NCI-H1092 treated with DMSO at 0.1 percent for 48 hours (cell line): ENCODE data around the gene GRID2.
"Not testable (repeated sequence)": the region's sequence is repeated elsewhere in the genome, so short reads cannot be mapped to it uniquely, and the experiment has no call there.

Source experiments
- DNase-seq: peaks from one replicate; lab custom pipeline; 2025; lab: John Stamatoyannopoulos, UW

Gene GRID2

DNA sequence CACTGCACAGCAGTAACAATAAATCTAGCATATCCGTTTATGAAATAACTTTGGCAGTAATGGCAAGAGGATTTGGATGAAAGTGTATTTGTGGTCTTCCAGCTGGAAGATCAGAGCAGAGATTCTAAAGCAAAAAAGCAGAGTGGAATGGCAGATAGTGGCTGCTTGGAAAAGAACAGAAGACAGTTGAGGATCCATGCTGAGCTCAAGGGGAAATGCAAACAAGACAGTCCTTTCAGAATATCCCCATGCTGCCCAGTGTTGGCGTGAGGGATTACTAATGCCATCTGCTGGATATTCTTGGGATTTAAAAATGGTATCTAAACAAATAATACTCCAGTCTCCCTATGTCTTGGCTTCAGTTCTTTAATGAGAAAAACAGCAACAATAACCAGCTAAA lies 895.7 kb downstream of the GRID2 start:
- peak; percentile 91 for DNase-seq

DNA sequence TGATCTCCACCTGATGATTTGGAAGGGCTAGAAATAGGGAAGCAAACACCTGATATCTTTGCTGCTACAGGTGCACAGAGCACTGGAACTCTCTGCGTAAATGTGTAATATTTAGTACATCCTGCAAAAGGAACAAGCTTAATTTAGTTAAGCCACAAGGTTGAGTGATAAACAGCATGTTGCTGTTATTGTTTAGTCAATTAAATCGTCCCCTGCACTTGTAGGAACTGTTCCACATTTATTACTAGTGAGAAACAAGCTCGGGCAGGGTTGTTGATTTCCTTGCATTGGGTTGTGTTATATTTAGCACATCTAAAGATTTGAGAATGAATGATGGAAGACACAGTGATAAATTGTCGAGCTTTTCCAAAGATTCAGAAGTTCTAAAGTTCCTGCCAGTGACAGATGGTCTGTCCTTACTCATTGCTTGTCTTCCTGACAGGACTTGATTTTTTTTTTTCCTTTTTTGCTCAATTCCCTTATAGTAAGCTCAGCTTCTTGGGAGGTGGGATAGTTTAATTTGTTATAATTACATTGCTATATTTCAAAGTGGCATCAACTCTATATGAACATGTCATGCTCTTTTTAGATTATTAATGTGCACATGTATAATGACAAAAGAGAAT lies 897.8 kb downstream of the GRID2 start:
- no peak for DNase-seq

GRCh38 chr4:93203708-93204107 lies 899.9 kb downstream of the GRID2 start:
- no peak for DNase-seq

DNA sequence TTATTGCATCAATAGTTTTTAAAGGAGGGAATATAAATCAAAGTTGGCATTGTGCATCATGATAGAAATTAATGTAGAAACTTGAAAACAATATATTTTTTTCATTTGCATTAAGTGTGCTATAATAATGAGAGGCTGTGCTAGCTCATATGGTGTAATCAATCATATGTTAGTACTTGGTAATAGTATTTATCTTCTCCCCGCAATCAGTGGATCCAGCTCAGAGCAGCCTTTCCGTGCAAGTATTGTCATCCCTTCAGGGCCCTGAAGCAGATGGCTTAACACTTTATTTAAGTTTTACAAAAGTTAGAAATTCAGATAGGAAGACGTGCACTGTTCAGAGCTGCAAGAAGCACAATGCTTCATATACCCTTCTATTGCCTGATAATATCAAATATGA lies 908.5 kb downstream of the GRID2 start:
- DNase-seq, result no peak

DNA sequence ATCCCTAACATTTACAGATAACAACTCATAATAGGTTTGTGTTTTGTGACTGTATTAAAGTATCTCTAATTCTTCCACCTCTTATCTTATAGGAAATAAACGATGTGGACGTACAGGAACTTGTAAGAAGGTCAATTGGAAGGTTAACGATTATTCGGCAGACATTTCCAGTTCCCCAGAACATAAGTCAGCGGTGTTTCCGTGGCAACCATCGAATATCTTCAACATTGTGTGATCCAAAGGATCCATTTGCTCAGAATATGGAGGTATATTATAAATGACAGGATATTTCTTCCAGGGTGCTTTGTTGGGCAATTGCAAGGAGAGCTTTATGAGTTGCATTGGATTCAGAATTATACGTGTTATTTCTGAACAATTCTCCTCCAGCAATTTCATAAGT lies 912.9 kb downstream of the GRID2 start:
- no peak for DNase-seq

DNA sequence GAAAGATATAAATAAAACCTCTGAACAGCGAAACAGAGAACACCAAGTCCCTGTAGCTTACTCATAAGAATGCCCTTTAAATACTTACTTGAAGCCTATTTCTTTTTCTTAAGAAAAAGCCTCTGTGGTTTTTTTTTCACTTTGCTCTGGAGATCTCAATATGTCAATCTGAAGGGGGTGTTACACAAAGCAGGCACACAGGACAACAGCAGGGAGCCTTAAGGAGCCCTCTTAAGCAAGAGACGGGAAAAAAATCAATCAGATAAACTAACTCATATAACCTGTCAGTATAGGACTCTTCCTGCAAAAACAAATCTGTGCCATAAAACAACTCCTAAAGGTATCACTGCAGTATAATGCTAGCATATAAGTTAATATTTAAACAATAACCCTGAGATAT lies 913.7 kb downstream of the GRID2 start:
- no peak for DNase-seq

DNA sequence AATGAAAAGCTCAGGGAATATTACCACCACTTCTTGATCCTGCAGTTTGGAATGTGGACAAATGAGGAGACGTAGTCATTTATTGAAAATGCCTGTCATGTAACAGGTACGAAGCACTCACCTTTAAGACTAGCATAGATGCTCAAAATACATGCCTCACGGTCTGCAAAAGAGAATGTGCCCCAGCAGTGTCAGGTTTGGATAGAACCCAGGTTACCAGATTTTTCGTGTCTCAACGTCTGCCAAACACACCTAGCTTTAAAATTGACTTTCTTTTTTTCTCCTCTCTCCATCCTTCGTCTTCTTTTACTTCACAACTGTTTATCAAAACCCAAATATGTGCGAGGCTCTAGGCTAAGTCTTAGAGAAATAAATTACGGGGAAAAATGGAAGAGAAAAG lies 918.0 kb downstream of the GRID2 start:
- DNase-seq, result no peak

DNA sequence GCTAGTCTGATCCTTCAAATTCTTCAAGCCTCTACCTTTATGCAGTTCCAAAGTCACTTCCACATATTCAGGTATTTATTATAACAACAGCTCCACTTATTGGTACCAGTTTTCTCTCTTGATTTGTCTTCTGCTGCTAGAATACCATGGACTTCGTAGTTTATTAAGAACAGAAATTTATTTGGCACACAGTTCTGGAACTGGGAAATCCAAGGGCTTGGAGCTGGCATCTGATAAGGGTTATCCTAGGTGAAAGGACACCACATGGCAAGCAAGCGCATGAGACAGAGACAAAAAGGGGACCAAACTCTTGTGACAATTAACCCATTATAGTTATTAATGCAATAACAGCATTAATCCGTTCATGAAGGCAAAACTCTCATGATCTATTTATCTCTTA lies 924.3 kb downstream of the GRID2 start:
- no peak for DNase-seq

GRCh38 chr4:93232883-93233282 lies 929.1 kb downstream of the GRID2 start:
- no peak for DNase-seq

DNA sequence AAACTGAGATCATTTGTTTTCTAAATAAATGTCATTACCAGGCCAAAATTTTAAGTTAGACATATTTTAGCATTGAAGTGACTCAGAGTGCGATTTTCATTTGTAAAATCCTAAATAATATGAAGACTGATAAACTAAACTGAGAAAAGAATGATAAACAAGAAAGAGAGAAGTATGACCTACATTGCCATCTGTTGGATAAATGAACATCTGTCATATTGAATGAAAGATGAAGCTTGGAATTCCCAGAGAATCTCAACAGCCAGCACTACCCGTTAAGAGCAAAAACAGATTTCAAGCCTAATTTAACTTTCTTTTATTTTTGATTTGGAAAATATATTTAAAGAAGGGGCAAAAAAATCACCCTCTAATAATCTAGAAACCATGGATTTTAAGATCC lies 933.8 kb downstream of the GRID2 start:
- DNase-seq, result no peak

DNA sequence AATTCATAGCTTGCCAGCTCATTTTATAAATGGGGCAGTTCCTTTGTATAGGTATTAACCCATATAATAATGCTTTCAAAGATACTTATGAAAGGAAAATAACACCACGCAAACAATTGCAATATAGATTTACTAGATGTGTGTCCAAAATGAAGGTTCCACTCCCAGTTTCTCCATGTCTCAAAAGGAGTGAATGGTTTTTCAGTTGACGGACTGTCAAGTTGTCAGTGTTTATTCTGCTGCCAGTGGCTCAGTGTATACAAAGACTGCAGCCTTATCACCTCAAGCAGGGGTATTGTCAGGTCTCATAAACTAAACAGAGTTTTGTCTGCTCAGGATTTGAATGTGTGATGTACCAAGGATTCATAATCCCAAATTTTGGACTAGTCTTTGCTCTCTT lies 939.5 kb downstream of the GRID2 start:
- DNase-seq, result no peak

DNA sequence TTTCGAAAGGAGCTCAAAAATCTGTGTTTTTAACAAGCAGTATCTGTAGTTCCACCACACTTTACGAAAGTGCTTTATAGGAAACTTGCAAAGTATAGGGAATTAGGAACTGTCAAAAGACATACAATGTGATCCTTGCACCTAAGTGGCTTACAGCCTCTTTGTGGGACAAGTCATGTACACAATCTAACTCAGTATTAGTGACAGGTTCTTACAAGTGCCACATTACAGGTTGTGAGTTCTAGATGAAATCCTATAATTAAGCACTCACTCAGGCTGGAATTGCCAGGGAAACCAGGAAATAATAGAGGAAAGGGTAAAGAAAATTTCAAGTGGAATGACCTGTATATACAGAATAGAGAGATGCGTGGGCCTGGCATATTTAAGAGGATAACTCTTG lies 957.4 kb downstream of the GRID2 start:
- no peak for DNase-seq

DNA sequence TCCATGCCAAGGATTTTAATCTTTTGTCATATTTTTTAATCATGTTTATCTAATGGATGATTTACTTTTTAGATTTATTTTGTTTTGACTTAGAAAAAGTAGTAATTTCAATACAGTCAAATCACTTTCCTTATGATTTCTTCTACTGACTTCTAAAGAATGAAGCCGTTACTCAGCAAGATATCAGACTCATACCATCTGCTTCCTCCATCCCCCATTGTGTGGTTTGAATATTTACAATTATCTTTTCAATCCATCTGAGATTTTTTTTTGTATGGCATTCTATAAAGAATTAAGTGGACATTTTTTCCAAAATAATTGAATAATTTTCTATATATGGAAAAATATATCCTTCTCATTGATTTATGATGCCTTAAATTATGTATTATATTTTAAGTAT lies 959.4 kb downstream of the GRID2 start:
- DNase-seq, result no peak

- DNase-seq, result no peak
Measured at GRCh38 chr4:93267747-93268146, 964.0 kb downstream of the GRID2 start.

DNA sequence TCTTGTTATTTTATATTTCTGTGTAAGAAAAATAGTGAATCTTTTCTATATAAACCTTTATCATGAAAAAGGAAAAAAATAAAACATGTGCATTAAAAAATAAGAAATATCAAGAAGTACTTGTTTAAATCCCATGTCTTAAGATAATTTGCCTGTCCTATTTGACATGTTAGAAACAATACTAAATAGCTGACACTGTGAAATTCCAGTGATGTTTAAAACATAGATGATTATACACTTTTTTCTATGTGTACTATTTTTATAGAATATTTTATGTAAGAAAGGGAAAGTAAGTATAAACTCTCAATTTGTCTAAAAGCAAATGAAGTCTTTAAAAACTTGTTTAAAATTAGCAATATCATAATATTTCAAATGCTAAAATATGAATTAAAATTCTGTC lies 981.6 kb downstream of the GRID2 start:
- DNase-seq, result no peak

- no peak for DNase-seq
Measured at GRCh38 chr4:93289241-93289640, 985.5 kb downstream of the GRID2 start.

DNA sequence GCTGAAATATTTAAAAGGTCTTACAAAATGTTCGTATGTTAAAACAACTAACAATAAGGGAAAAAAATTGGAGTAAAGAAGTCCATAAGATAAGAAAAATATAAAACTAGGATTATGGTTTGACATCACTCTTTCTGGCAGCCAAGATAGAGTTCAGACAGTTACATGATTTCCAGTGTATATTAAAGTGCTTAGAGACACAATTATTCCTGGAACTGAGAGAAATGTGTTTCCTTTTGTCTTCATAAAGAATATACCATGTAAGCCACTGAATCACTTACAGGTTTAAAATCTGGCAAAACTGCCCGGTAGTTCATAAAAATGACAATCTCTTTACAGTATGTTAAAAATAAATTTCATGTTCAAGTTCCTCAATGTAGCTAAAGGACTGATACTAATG lies 986.1 kb downstream of the GRID2 start:
- DNase-seq, result no peak

- no peak for DNase-seq
Measured at GRCh38 chr4:93299118-93299517, 995.4 kb downstream of the GRID2 start.

DNA sequence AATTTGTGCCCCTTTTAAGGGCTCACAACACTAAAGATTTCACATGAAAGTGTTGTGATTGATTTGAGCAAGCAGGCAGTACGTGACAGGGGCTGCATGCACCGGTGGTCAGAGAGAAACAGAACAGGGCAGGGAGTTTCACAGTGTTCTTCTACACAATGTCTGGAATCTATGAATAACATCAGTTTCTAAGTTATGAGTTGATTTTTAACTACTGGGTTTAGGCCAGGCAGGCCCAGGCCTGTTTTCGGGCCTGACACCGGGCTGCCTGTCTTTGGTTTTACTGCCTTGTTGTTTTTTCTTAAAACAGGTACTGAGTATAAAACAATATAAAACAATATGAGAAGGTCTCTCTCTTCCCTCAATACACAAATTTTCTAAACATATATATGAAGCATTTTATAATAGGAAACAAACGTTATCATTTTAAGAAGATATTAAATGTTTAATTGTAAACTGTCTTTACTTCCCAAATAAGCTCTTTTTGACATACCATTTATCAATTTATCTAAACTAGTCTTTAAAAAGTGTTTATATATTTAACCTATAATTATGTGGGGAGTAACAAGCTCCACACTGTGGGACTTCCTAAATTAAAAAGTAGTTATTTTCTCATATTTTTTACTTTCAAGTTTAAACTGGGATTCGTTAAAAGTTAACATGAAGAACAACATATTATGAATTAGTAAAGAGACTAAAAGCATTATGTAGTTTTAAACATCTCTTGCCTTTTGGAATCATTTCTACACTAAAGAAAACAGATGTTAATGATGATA lies 997.2 kb downstream of the GRID2 start:
- DNase-seq, result not testable (repeated sequence)

DNA sequence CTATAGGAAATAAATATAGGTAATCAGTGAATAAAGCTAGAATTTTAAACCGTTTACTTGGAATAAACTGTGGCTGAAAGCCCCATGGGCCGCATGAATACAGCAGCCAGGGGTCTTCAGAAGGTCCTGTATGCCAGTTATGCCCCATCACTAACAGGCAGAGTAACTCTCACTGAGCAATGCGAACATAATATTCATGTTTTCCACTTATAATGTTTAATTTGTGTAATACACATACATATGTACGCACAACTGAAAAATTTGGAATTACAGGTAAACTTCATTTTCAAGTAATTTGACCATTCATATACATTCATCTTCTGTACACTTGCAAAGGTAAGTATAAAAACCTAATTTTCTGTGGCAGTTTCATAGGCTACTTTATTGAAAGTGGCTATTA lies 998.5 kb downstream of the GRID2 start:
- no peak for DNase-seq

DNA sequence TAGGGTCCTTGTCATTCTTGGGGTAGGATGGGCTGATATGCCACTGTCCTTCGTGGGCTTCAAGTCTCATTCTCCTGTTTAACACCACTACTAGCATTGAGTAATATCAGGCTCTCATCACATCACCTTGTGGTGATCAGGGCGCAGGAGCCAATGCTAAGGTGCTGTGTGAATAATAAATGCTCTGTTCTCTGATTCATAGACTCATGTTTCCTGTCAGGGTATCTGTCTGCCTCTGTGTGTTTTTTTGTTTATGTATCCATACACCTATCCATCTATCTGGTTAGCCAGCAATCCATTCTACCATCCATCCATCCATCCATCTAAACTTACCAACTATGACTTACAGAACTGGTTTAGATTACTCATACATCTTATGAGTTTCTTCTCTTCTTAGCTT lies 999.7 kb downstream of the GRID2 start:
- DNase-seq, result no peak

- no peak for DNase-seq
Measured at GRCh38 chr4:93312299-93312698, 1008.5 kb downstream of the GRID2 start.

- no peak for DNase-seq
Measured at GRCh38 chr4:93313197-93313596, 1009.4 kb downstream of the GRID2 start.

GRCh38 chr4:93317057-93317456 lies 1013.3 kb downstream of the GRID2 start:
- DNase-seq, result no peak
